Skeletal muscle tissue (tissue), 4 donors: ENCODE results near the gene BEX3. TPM values are rescaled to one million over a fixed set of nuclear protein-coding genes. Genes with fewer than 3 reads are reported as not detected.

ENCODE experiments used
- H3K27ac ChIP-seq: one replicate; pipeline ENCODE4 v1.7.0; 2013; ENCODE audit warnings: mild to moderate bottlenecking, low read depth, low read length, inconsistent platforms
- H3K27me3 ChIP-seq, 3 donors: one replicate each; pipeline ENCODE4 v1.7.0; 2013; ENCODE audit warnings: low read length in 3 of 3; ENCODE audit not compliant: control insufficient read depth in 3 of 3, insufficient read depth in 3 of 3
- H3K36me3 ChIP-seq, 3 donors: one replicate each; pipeline ENCODE4 v1.7.0; 2013; ENCODE audit warnings: low read length in 3 of 3; ENCODE audit not compliant: control insufficient read depth in 3 of 3, insufficient read depth in 3 of 3
- H3K4me1 ChIP-seq, 3 donors: one replicate each; pipeline ENCODE4 v1.7.0; 2013; ENCODE audit warnings: low read length in 3 of 3, mild to moderate bottlenecking in 3 of 3; ENCODE audit not compliant: control insufficient read depth in 3 of 3, insufficient read depth in 3 of 3
- H3K4me3 ChIP-seq, 3 donors: one replicate each; pipeline ENCODE4 v1.7.0; 2013; ENCODE audit warnings: low read length in 3 of 3
- H3K9ac ChIP-seq, 3 donors: one replicate each; pipeline ENCODE4 v1.7.0; 2013; ENCODE audit warnings: low read length in 3 of 3, mild to moderate bottlenecking in 3 of 3, moderate library complexity in 2 of 3, low read depth in 1 of 3
- H3K9me3 ChIP-seq, 3 donors: one replicate each; pipeline ENCODE4 v1.7.0; 2013; ENCODE audit warnings: low read length in 3 of 3; ENCODE audit not compliant: control insufficient read depth in 3 of 3
- total RNA-seq: library from RNA; depleted of rRNA; stranded (reverse); fragments of >200 nt; gene quantifications from one replicate; pipeline ENCODE4 v1.2.3, GENCODE V29; 2014
- donor health status: Osteomylitis.

BEX3 gene
- total RNA-seq: 110 TPM

- no peaks in the 10 kb centered on the region for H3K9me3 ChIP-seq
- no peak within 1 kb of the TSS for H3K27ac ChIP-seq
- H3K9ac ChIP-seq: peak within 1 kb of the TSS in 2 of 3 donors; percentile 33 to 79
- peak within 1 kb of the TSS; percentile 57 to 69 (median 60) for H3K4me3 ChIP-seq
- peaks cover 0 to 3% (median 0%) of the 10 kb centered on the region in 3 donors for H3K4me1 ChIP-seq
- H3K27me3 ChIP-seq: peaks cover 0 to 4% (median 0%) of the 10 kb centered on the region in 3 donors
- no peaks in the 10 kb centered on the region for H3K36me3 ChIP-seq
These were observed at the start of gene BEX3 for GRCh38 chrX:103376118-103376978. TSS of gene BEX3 (plus strand) at chrX:103376538. CDS start at chrX:103377522, 984 bp downstream.

GRCh38 chrX:103329991-103330390 lies 46.3 kb upstream of the BEX3 start, which contains the start of gene TCEAL7:
TSS of gene TCEAL7 (plus strand) at chrX:103330239. CDS start at chrX:103331404, 1,165 bp downstream.
- Histone ChIP-seq H3K27ac (no peak within 1 kb of the TSS), H3K9ac (peak within 1 kb of the TSS; percentile 3 to 57 (median 40)), H3K27me3 (peaks cover 0 to 24% (median 0%) of the 10 kb centered on the region in 3 donors)

GRCh38 chrX:103330681-103331288 lies 45.6 kb upstream of the BEX3 start:
- Histone ChIP-seq H3K4me3 (peak overlapping the region in 2 of 3 donors; percentile 49 to 56), H3K9ac (peak overlapping the region in 1 of 3 donors; percentile 3), H3K27ac (no peak overlapping the region), H3K27me3 (peaks cover 0 to 27% (median 0%) of the 10 kb centered on the region in 3 donors), H3K36me3 (no peaks in the 10 kb centered on the region), H3K9me3 (no peaks in the 10 kb centered on the region), H3K4me1 (no peaks in the 10 kb centered on the region)

More at GRCh38 chrX:103329991-103330390, 46.3 kb upstream of the BEX3 start, which contains the start of gene TCEAL7:
- Histone ChIP-seq H3K36me3 (no peaks in the 10 kb centered on the region), H3K4me1 (no peaks in the 10 kb centered on the region), H3K9me3 (no peaks in the 10 kb centered on the region), H3K4me3 (peak within 1 kb of the TSS; percentile 40 to 56 (median 49))

- no peaks in the 10 kb centered on the region for H3K4me1 ChIP-seq
- no peak overlapping the region for H3K9ac ChIP-seq
- no peak overlapping the region for H3K4me3 ChIP-seq
- H3K36me3 ChIP-seq: no peaks in the 10 kb centered on the region
- H3K27ac ChIP-seq: no peak overlapping the region
- H3K27me3 ChIP-seq: peaks cover 0 to 16% (median 0%) of the 10 kb centered on the region in 3 donors
- H3K9me3 ChIP-seq: no peaks in the 10 kb centered on the region
These were observed 37.7 kb upstream of the BEX3 start for GRCh38 chrX:103338663-103339062.

- Histone ChIP-seq H3K9me3 (no peaks in the 10 kb centered on the region), H3K27ac (no peak overlapping the region), H3K4me1 (no peaks in the 10 kb centered on the region), H3K36me3 (no peaks in the 10 kb centered on the region), H3K4me3 (no peak overlapping the region), H3K27me3 (peaks cover 0 to 8% (median 0%) of the 10 kb centered on the region in 3 donors), H3K9ac (no peak overlapping the region)
These were observed 33.2 kb upstream of the BEX3 start for GRCh38 chrX:103343105-103343504.

GRCh38 chrX:103344606-103345005 lies 31.7 kb upstream of the BEX3 start:
- Histone ChIP-seq H3K4me1 (no peaks in the 10 kb centered on the region), H3K9me3 (no peaks in the 10 kb centered on the region), H3K27me3 (peaks cover 0 to 1% (median 0%) of the 10 kb centered on the region in 3 donors), H3K4me3 (no peak overlapping the region), H3K36me3 (no peaks in the 10 kb centered on the region), H3K9ac (no peak overlapping the region), H3K27ac (no peak overlapping the region)

- H3K9me3 ChIP-seq: no peaks in the 10 kb centered on the region
- H3K27me3 ChIP-seq: no peaks in the 10 kb centered on the region
- no peaks in the 10 kb centered on the region for H3K36me3 ChIP-seq
These were observed 28.5 kb upstream of the BEX3 start for GRCh38 chrX:103347682-103348397.

GRCh38 chrX:103356130-103356798 lies 20.1 kb upstream of the BEX3 start, which contains the start of gene TCEAL9:
TSS of gene TCEAL9 (plus strand) at chrX:103356506. CDS start at chrX:103357685, 1,179 bp downstream.
- Histone ChIP-seq H3K9me3 (no peaks in the 10 kb centered on the region), H3K27ac (peak within 1 kb of the TSS; percentile 70), H3K36me3 (no peaks in the 10 kb centered on the region), H3K4me1 (no peaks in the 10 kb centered on the region), H3K27me3 (no peaks in the 10 kb centered on the region), H3K9ac (peak within 1 kb of the TSS; percentile 76 to 85 (median 83)), H3K4me3 (peak within 1 kb of the TSS; percentile 56 to 86 (median 78))

More at GRCh38 chrX:103347682-103348397, 28.5 kb upstream of the BEX3 start:
- Histone ChIP-seq H3K4me1 (no peaks in the 10 kb centered on the region), H3K4me3 (no peak overlapping the region), H3K27ac (no peak overlapping the region), H3K9ac (no peak overlapping the region)

- H3K27ac ChIP-seq: peak overlapping the region; percentile 70
- H3K36me3 ChIP-seq: no peaks in the 10 kb centered on the region
- H3K9me3 ChIP-seq: no peaks in the 10 kb centered on the region
- no peaks in the 10 kb centered on the region for H3K27me3 ChIP-seq
- H3K4me3 ChIP-seq: peak overlapping the region; percentile 56 to 86 (median 78)
- peak overlapping the region; percentile 76 to 85 (median 83) for H3K9ac ChIP-seq
- no peaks in the 10 kb centered on the region for H3K4me1 ChIP-seq
These were observed 19.5 kb upstream of the BEX3 start for GRCh38 chrX:103356858-103357257.
